ENCODE measurements around the gene MPG. TPM values are rescaled to one million over a fixed set of nuclear protein-coding genes. Genes with fewer than 3 reads are reported as not detected.

The MPG gene
- total RNA-seq, 6 experiments from 2014 or later, result 92.3 to 104 (median 96.9) TPM

- Mint-ChIP-seq H3K4me3 (no peak overlapping the region), H3K27me3 (ENCODE audit: insufficient read depth) (no peaks in the 10 kb centered on the region; the same call in none of the 2 replicates)
- DNase-seq, result no peak
These were observed 11.5 kb upstream of the MPG start for GRCh38 chr16:66309-67182.

GRCh38 chr16:67183-67791, 10.7 kb upstream of the MPG start:
- Mint-ChIP-seq H3K27me3 (ENCODE audit: insufficient read depth) (no peaks in the 10 kb centered on the region; the same call in none of the 2 replicates), H3K4me3 (no peak overlapping the region; the same call in 1 of the 2 replicates), H3K4me1 (ENCODE audit: low read depth) (peaks cover 44% of the 10 kb centered on the region), H3K36me3 (ENCODE audit: low read depth) (no peaks in the 10 kb centered on the region), H3K27ac (no peak overlapping the region), H3K9me3 (no peaks in the 10 kb centered on the region)
- no peak for TF ChIP-seq CTCF (IDR thresholded peaks at IDR 0.05)
- DNase-seq, result no peak

More at GRCh38 chr16:66309-67182, 11.5 kb upstream of the MPG start:
- H3K27ac Mint-ChIP-seq, result no peak overlapping the region
- H3K36me3 Mint-ChIP-seq (ENCODE audit: low read depth), result no peaks in the 10 kb centered on the region
- H3K9me3 Mint-ChIP-seq, result no peaks in the 10 kb centered on the region
- no peak for TF ChIP-seq CTCF (IDR thresholded peaks at IDR 0.05)
- peaks cover 44% of the 10 kb centered on the region for H3K4me1 Mint-ChIP-seq (ENCODE audit: low read depth)

GRCh38 chr16:67884-68789, 9.9 kb upstream of the MPG start:
- TF ChIP-seq CTCF (IDR thresholded peaks at IDR 0.05), result peak; percentile 11; the same call in 1 of the 2 replicates
- H3K4me3 Mint-ChIP-seq, result no peak overlapping the region; the same call in 1 of the 2 replicates
- no peaks in the 10 kb centered on the region; the same call in none of the 2 replicates for H3K27me3 Mint-ChIP-seq (ENCODE audit: insufficient read depth)
- H3K4me1 Mint-ChIP-seq (ENCODE audit: low read depth), result peaks cover 49% of the 10 kb centered on the region
- H3K27ac Mint-ChIP-seq, result peak overlapping the region; percentile 57
- H3K9me3 Mint-ChIP-seq, result no peaks in the 10 kb centered on the region
- no peaks in the 10 kb centered on the region for H3K36me3 Mint-ChIP-seq (ENCODE audit: low read depth)
- peak; percentile 33 for DNase-seq

- no peaks in the 10 kb centered on the region; the same call in none of the 2 replicates for H3K27me3 Mint-ChIP-seq (ENCODE audit: insufficient read depth)
- H3K9me3 Mint-ChIP-seq, result no peaks in the 10 kb centered on the region
- TF ChIP-seq CTCF (IDR thresholded peaks at IDR 0.05), result no peak
- H3K4me3 Mint-ChIP-seq, result no peak overlapping the region
- H3K36me3 Mint-ChIP-seq (ENCODE audit: low read depth), result no peaks in the 10 kb centered on the region
- DNase-seq, result no peak
- peaks cover 51% of the 10 kb centered on the region for H3K4me1 Mint-ChIP-seq (ENCODE audit: low read depth)
- peak overlapping the region; percentile 51 for H3K27ac Mint-ChIP-seq
These were observed 8.8 kb upstream of the MPG start for GRCh38 chr16:69181-69580.

- H3K4me3 Mint-ChIP-seq, result peak overlapping the region; percentile 92
- no peaks in the 10 kb centered on the region for H3K9me3 Mint-ChIP-seq
- H3K27me3 Mint-ChIP-seq (ENCODE audit: insufficient read depth), result no peaks in the 10 kb centered on the region; the same call in 1 of the 2 replicates
- peak overlapping the region; percentile 88 for H3K27ac Mint-ChIP-seq
- no peaks in the 10 kb centered on the region for H3K36me3 Mint-ChIP-seq (ENCODE audit: low read depth)
- no peak for TF ChIP-seq CTCF (IDR thresholded peaks at IDR 0.05)
- H3K4me1 Mint-ChIP-seq (ENCODE audit: low read depth), result peaks cover 59% of the 10 kb centered on the region
- DNase-seq, result no peak
These were observed 6.8 kb upstream of the MPG start for GRCh38 chr16:71210-71539.

Measured in HFFc6 (cell line).